ENCODE data around the gene NDUFB1.

The NDUFB1 gene

DNA sequence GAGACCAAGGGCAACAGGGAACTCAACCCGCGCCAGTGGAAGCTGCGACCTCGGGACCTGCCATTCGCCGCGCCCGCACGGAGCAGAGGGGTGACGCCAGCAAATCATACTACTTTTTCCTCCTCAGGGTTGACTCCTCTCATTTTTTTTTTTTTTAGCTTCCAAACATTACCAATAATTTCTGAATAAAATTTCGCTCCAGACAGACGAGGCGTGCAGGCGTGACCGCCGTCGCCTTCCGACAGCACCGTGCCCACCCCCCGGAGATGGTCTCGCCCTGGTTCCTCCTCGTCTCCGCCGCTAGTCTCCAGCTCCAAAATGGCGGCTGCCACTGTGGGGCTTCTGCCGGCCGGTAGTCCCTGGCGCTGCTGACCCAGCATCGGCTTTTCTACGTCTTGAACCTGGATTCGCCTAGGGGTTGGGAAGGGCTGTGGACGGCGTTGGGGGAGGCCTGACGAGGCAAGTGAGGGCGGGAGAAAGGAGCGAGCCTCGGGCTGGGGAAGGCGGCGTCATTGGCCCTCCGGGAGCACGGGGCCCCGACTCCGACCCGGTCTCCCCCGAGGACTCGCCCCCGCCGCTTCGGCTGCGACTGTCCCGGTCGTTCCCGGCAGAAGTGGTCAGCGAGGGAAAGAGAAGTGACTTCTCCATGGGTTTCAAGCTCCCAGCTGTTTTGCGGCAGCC is at the start of gene NDUFB1, which contains the start of gene CPSF2:
Gene NDUFB1 (minus strand): TSS at position 37 of the 681 bp plus-strand sequence. CDS start 4,069 bp downstream, outside the sequence.
Gene CPSF2 (plus strand): TSS at position 300 of the 681 bp plus-strand sequence. CDS start 9,016 bp downstream, outside the sequence.
- DNase-seq (ENCODE audit: extremely low spot score, insufficient read length, low read depth) = peak; percentile 89
- FAIRE-seq = peak; percentile 76

DNA sequence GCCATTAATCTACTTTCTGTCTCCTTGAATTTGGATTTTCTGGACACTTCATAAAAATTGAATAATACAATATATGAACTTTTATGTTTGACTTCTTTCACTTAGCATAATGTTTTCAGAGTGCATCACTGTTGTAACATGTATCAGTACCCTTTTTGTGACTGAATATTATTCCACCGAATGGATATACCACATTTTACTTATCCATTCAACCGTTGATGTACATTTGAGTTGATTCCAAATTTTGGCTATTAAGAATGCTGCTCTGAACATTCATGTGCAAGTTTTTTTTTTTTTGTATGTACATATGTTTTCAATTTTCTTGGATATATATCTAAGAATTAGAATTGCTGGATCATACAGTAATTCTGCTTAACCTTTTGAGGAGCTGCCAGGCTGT is 43.5 kb upstream of the NDUFB1 start:
- FAIRE-seq (no peak), DNase-seq (ENCODE audit: extremely low spot score, insufficient read length, low read depth) (no peak)

DNA sequence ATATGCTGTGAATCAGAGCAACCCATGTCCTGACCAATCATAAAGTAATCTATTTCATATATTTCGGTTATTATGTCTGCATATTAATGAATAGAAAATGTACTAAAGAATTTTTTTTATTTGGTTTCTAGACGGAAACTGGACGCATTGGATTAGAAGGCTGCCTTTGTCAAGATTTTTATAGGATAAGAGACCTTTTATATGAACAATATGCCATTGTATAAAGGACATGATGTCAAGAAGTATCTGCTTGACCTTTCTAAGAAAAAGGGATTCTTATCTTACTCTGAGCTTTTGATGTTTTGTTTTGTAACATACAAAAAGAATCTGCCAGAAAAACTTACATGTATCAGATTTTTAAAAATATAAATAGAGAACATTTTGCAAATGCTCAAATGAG is 40.0 kb upstream of the NDUFB1 start:
- FAIRE-seq (no peak), DNase-seq (ENCODE audit: extremely low spot score, insufficient read length, low read depth) (no peak)

DNA sequence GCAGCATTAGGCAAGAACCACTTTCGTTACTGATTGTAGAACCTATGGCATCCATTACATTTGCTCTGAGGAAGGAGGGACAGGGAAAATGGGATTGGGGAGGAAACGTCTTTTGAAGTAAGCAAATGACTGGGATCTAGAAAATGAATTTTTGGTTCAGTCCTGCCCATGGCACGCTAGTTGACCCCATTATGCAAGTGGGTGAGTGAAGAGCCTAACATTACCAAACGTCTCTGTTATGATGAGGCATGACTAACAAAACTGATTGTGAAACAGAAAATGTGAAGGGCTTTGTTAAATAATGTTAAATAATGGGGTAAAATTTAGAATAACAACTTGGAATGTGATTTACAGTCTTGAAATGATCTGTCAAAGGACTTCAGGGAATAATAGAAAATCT is 39.1 kb upstream of the NDUFB1 start:
- FAIRE-seq = no peak
- no peak for DNase-seq (ENCODE audit: extremely low spot score, insufficient read length, low read depth)

DNA sequence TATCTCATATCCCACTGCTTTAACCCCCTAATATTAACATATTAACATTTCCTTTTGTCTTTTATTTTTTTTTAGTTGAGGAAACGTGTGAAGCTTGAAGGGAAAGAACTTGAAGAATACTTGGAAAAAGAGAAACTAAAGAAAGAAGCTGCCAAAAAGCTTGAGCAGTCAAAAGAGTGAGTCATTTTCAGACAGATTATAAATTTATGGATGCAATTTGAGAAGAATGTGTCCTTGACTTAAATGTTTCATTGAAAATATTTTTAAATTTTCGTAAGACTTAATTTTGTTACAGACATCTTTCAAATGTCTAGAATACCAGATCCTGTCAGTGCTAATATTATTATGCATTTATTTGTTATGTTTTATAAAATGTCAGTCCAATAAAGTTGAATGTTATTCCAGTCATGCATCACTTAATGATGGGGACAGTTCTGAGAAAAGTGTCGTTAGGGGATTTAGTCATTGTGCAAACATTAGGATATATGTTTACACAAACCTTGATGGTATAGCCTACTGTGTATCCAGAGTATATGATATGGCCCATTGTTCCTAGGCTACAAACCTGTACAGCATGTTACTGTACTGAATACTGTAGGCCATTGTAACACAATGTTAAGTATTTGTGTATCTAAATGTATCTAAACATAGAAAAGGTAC is 32.9 kb upstream of the NDUFB1 start:
- DNase-seq (ENCODE audit: extremely low spot score, insufficient read length, low read depth) (no peak), FAIRE-seq (no peak)

DNA sequence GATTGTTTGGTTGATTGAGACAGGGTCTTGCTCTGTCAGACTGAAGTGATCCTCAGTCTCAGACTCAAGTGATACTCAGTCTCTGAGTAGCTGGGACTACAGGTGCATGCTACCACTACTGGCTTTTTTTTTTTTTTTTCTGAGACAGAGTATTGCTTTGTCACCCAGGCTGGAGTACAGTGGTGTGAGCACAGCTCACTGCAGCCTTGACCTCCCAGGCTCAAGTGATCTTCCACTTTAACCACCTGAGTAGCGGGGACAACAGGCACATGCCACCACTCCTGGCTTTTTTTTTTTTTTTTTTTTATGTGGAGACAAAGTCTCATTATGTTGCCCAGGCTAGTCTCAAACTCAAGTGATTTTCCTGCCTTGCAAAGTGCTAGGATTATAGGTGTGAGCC is 32.1 kb upstream of the NDUFB1 start:
- FAIRE-seq (no peak), DNase-seq (ENCODE audit: extremely low spot score, insufficient read length, low read depth) (no peak)

DNA sequence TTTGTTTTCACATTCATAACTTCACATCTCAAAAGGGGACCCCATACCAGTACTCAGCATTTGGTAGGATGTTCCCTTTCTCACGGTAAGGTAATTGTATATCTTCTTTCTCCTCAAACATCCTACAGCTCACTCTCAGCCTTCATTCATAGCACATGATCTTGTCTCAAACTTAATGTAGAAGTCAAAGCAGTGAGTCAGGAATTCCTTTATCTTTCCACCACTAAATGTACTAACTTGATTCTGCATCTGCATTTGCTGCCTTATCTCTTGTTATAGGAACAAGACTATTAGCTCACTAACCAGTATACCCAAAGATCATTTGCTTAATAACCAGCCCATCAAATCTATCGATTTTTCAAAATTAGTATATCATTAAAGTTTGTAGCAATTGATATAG is 23.2 kb upstream of the NDUFB1 start:
- DNase-seq (ENCODE audit: extremely low spot score, insufficient read length, low read depth) (no peak), FAIRE-seq (no peak)

DNA sequence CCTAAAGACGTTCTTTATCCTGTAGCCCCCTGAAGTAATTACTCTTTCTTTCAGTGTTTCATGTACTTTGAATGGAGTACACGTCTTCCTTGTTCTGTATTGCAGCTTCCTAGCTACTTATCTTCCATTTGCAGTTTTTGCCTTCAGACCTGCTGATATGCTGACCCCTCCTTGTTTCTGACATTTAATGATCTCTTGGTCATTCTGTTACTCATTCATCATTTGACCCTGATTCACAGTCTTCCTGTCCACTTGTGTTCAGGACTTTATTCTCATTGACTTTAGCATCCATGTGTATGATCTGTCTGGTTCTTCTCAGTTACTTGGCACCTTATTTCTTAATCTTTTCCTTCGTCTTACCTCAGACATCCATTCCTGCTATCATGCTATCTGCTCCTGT is 22.5 kb upstream of the NDUFB1 start:
- FAIRE-seq = no peak
- no peak for DNase-seq (ENCODE audit: extremely low spot score, insufficient read length, low read depth)

DNA sequence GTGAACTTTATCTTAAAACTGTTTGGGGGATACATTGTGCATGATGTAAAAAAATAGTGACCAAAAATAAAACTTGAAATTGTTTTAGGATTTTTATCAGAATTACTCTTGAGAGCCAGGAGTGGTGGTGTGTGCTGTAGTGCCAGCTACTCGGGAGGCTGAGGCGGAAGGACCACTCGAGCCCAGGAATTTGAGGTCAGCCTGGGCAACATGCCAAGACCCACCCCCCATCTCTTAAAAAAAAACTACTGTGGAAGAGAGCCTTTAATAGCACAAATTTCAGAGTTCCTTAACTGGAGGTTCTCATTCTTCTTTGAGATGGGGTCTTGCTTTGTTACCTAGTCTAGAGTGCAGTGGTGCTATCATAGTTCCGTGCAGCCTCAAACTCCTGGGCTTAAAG is 21.8 kb upstream of the NDUFB1 start:
- no peak for FAIRE-seq
- no peak for DNase-seq (ENCODE audit: extremely low spot score, insufficient read length, low read depth)

DNA sequence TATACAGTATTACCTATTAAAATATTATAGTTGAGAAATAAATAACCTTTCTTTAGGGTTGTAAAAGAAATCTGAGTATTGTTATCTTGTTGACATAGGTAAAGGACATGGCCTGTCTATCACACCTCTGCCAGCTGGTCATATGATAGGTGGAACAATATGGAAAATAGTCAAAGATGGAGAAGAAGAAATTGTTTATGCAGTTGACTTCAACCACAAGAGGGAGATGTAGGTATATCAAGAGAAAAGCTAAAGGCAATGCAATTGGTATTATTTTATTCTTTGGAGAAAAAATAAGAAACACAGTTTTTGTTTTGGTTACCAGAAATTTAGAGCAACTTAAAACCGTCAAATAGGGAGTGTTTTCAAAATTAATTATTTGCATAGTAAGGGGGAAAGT is 13.8 kb upstream of the NDUFB1 start:
- no peak for DNase-seq (ENCODE audit: extremely low spot score, insufficient read length, low read depth)
- no peak for FAIRE-seq

DNA sequence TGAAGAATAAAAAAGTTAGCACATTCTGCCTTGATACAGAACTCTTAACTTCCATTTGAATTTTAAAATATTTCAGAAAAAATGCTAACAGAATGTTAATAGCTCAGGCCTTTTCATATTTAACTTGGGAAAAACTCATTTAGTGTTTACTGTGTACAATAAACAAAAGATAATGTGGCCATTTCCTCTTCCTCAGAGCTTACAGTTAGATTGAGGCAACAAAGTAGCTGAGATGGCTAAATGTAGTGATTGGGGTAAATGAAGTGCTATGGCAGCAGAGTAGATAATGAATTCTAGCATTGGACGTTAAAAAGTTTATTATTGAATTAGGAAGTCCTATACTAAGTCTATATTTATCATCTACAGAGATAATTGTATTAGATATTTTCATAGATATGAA is 12.9 kb upstream of the NDUFB1 start:
- no peak for FAIRE-seq

DNA sequence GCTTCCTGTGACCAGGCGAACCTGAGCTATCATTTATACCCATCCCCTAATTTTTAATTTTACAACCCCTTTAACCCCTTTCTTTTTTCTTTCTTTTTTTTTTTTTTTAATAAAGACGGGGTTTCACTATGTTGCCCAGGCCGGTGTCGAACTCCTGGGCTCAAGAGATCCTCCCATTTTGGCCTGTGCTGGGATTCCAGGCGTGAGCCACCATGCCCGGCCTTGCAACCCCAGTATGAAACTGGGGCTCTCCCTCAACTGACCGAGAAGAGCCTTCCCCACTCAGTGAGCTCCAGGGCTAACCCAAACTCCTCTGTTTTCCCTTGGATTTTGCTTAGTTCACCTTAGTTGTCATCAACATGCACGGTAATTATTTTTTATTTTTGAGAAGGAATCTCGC is 1.3 kb upstream of the NDUFB1 start:
- no peak for FAIRE-seq
- no peak for DNase-seq (ENCODE audit: extremely low spot score, insufficient read length, low read depth)

More for the DNA sequence above, 12.9 kb upstream of the NDUFB1 start:
- DNase-seq (ENCODE audit: extremely low spot score, insufficient read length, low read depth) = no peak

DNA sequence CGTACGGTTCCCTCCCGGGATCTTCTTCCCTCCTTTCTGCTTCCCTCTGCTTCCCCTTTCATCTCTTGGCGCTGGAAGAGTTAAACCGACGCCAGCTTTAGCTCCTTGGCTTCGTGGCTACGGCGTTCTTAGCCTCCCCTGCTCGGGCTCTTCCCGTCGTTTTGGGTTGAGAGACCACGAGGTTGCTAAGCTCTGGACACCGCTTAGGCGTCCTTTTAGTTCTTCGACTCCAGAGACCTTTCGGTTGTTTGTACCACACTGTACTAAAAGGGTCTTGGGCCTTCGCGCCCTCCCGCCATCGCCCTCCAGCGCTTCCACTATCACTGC is 808 bp upstream of the NDUFB1 start:
- DNase-seq (ENCODE audit: extremely low spot score, insufficient read length, low read depth) (no peak), FAIRE-seq (no peak)

DNA sequence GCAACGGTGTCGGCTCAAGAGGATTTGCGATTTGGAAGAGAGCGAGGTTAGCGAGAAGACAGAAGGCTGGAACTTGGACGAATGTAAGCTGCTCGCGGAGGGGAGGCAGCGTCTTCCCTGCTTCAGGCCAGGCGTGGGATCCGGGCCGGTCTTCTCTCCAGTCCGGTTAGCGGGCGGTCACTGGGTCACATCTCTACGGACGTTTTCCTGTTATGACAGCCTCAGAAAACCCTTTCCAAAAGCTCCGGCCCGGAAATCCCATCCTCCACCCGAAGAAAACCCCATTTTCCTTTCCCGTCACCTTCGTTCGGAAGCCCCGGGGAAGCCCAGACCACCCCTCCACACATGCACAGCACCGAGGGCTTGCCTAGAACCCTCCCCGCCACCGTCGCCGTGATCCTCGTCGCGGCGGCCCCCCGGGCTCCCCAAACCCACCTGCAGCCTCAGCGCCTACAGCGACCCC is 268 bp downstream of the NDUFB1 start:
- FAIRE-seq (peak; percentile 24), DNase-seq (ENCODE audit: extremely low spot score, insufficient read length, low read depth) (no peak)

DNA sequence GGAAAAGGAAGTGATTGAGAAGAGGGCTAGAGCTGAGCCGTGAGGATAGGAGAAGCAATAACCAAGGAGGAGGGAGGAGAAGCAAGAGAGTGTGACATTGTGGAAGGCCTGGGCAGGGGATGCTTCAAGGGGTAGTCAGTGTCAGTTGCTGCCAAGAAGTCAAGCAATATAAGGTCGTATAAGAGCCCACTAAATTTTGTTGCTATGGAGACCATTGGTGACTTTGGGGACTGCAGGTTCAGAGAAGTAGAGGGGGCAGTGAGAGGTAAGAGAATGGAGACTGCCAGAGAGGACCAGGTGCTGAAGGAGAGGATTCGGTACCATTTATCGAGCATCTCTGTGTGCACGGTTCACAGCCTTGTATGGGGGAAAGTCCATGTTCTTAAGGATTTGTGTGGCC is 12.0 kb downstream of the NDUFB1 start:
- DNase-seq (ENCODE audit: extremely low spot score, insufficient read length, low read depth) = no peak
- FAIRE-seq = no peak

DNA sequence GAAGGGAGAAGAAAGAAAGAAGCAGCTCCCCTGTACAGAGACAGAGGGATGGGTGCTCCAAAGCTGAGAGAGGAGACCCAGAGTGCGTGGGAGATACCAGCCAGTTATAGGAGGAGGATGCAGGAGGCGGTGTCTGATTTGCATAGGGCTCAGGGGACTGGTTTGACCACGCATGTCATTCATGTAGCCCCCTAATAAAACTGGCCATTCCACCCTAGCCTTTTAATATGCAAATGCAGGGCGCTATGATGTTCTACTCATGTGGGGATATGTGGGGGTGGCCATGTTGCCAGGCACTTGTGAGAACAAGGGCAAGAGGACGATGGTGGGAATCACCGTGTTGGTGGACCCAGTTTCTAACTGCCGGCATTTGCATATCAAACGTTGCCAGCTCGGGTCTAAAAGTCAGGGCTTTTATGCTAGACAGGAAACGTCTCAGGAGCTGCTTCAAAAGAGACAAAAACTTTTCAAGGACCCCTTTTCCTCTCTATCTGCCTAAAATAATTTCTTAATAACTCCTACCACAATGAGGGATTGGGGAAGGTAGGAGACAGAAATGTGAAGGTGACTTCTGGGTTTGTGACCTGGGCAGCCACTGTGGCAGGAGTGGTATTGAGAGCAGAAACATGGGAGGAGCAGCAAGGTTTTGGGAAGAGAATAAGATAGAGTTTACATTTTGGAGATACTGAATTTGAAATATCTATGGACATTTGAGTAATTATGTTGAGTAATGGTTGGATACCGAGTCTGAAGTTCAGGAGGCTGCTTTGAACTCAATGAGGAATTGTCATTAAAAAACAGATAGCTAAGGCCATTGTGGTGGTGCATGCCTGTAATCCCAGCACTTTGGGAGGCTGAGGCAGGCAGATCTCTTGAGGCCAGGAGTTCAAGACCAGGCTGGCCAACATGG is 12.9 kb downstream of the NDUFB1 start:
- DNase-seq (ENCODE audit: extremely low spot score, insufficient read length, low read depth) (no peak), FAIRE-seq (peak; percentile 47)

DNA sequence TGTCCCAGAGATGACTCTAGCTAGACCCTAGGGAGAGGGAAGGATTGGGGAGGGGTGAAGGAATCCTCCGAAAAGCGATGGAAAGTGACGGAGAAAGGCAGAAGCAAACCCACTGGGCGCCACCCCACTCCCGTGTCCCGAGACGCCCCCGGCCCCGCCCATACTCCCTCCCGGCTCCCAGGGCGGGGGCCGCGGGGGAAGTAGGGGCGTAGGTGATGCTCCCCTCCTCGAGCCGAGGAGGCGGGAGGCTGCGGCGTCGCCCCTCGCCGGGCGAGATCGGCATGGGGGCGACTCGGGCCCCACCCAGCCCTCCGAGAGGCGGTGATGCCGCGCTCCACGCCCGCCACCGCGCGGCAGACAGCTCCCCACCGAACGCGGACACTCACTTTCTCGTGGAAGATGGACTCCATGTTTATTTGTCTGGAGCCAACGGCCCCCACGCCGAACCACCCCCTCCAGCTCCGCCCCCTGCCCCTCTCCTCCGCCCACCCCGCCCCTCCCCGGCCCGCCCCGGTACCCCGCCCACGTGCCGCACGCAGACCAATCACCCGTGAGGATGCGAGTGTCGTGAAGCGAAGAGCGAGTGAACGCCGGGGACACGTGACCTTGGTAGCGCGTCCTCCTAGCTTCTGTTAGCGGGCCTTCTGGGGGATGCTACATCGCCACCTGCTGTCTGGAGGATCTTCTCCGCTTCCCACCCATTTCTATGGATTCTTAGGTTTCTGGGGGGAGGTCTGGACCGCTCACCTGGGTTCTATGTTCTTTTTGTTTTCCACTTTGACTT is 15.2 kb downstream of the NDUFB1 start, which contains the start of gene ATXN3:
Gene ATXN3 (minus strand): TSS at position 440 of the 784 bp plus-strand sequence. CDS start 30 bp downstream, at position 410.
- FAIRE-seq = peak; percentile 97
- peak; percentile 96 for DNase-seq (ENCODE audit: extremely low spot score, insufficient read length, low read depth)

DNA sequence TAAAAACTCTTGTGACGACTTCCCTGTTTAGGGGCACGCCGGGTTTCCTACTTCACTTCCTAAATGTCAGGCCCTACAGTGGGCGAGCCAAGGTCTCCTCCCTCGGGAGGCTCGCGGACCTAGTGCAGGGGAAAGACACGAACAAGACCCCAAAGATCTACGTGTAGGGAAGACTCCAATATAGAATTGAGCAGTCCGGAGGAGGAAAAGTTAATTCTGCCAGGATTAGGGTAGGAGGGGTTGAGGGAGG is 15.7 kb downstream of the NDUFB1 start:
- no peak for FAIRE-seq
- DNase-seq (ENCODE audit: extremely low spot score, insufficient read length, low read depth) = no peak

DNA sequence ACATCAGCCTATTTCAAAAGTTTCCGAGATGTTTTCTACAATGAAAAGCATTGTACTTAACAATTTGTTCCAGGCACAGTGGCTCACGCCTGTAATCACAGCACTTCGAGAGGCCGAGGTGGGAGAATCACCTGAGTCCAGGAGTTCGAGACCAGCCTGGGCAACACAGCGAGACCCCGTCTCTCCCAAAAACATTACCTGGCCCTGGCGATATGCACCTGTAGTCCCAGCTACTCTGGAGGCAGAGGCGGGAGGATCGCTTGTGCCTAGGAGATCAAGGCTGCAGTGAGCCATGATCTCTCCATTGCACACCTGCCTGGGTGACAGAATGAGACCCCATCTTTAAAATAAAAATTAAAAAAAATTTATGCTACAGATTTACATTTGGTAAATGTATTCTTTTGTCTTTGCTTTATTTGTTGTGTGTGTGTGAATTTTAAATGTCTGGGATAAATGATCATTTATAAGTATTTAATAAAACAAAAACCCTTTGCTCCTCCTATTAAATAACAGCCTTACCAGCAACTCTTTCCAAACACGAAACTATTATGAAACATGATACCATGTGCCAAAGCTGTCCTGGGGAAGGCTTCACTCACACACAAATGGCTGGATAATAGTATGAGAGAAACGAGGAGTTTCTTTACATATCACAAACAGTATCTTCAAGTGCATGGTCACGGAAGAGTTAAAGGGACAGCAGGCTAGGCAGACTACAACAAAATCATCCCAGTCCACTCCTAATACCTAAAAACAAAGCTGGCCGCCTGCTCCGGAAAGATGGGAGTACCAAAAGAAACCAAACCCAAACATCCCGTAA is 16.2 kb downstream of the NDUFB1 start:
- DNase-seq (ENCODE audit: extremely low spot score, insufficient read length, low read depth) = no peak
- FAIRE-seq = peak; percentile 61
